Measurements from ENCODE around the gene ARMH4. TPM values are rescaled to one million over a fixed set of nuclear protein-coding genes. Genes with fewer than 3 reads are reported as not detected.

ARMH4 gene
- total RNA-seq, 1 experiment from 2014 or later = 42.6 TPM

DNA sequence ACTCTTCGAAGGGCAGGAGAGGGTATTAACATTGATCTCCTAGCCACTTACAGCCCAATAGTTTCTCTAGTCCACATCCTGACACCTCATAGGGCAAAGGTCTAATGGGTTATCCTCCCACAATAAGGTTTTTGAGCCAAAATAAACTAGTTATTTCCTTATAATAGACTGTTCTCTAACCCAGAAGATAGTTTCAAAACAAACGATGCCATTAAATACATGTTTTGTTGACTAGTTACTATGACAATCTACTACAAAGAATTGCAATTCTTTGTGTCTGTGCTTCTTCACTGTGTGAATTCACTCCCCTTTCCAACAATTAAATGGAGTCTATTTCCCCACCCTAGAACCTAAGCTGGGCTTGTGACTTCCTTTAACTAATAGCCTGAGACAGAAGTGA, 41.5 kb upstream of the ARMH4 start:
- Histone ChIP-seq H4K91ac (ENCODE audit: insufficient read length, low read depth, low read length) (no peak overlapping the region), H3K18ac (ENCODE audit: insufficient read length, low read depth, low read length) (no peak overlapping the region), H3K27ac (ENCODE audit: insufficient read length, low read depth, low read length) (no peak overlapping the region), H3K56ac (ENCODE audit: insufficient read length, low read depth, low read length) (no peak overlapping the region), H4K5ac (ENCODE audit: insufficient read length, low read depth, low read length) (no peak overlapping the region), H3K4me1 (ENCODE audit: insufficient read depth, low read length) (no peaks in the 10 kb centered on the region), H3K9me3 (ENCODE audit: control insufficient read depth, low read depth, low read length) (no peaks in the 10 kb centered on the region), H3K23ac (ENCODE audit: insufficient read length, low read depth, low read length) (no peak overlapping the region), H2BK15ac (ENCODE audit: low read depth, low read length) (no peak overlapping the region), H2AFZ (ENCODE audit: low read length) (no peak overlapping the region), H2AK5ac (ENCODE audit: insufficient read length, low read length) (no peak overlapping the region), H3K79me2 (ENCODE audit: insufficient read depth, low read length) (no peaks in the 10 kb centered on the region), H2BK12ac (ENCODE audit: insufficient read length, low read depth, low read length) (no peak overlapping the region), H3K4me2 (ENCODE audit: insufficient read depth, insufficient read length, low read length) (no peak overlapping the region), H4K8ac (replicated peaks; ENCODE audit: insufficient read length, low read depth, low read length) (no peak overlapping the region), H3K14ac (ENCODE audit: insufficient read depth, low read length) (no peak overlapping the region), H3K79me1 (ENCODE audit: insufficient read depth, low read depth, low read length, poor library complexity, severe bottlenecking) (no peaks in the 10 kb centered on the region), H3K23me2 (ENCODE audit: insufficient read length, low read depth, low read length, poor library complexity, severe bottlenecking) (no peaks in the 10 kb centered on the region), H3T11ph (ENCODE audit: low read length) (no peak overlapping the region), H3K27me3 (ENCODE audit: insufficient read depth, low read length) (no peaks in the 10 kb centered on the region), H2BK20ac (ENCODE audit: low read depth, low read length, poor library complexity, severe bottlenecking) (no peak overlapping the region), H3K9ac (ENCODE audit: extremely low read depth, insufficient read length, low read length) (no peak overlapping the region), H3K4ac (ENCODE audit: low read depth, low read length) (no peak overlapping the region), H2BK5ac (ENCODE audit: insufficient read length, low read length) (no peak overlapping the region), H4K20me1 (ENCODE audit: control insufficient read depth, insufficient read depth, insufficient read length) (no peaks in the 10 kb centered on the region), H2BK120ac (ENCODE audit: low read depth, low read length, poor library complexity, severe bottlenecking) (no peak overlapping the region)
- DNase-seq = no peak
- Mint-ChIP-seq H3K9me3 (no peaks in the 10 kb centered on the region), H3K36me3 (ENCODE audit: insufficient read depth in 1 of 3, low read depth in 3 of 3) (no peaks in the 10 kb centered on the region), H3K4me1 (peaks cover 0 to 4% of the 10 kb centered on the region in 2 experiments; a peak in 2 of 4 replicates), H3K4me3 (no peak overlapping the region), H3K27me3 (ENCODE audit: low read depth) (no peaks in the 10 kb centered on the region; the same call in 1 of the 2 replicates), H3K27ac (no peak overlapping the region)
- TF ChIP-seq, protein P1, sequence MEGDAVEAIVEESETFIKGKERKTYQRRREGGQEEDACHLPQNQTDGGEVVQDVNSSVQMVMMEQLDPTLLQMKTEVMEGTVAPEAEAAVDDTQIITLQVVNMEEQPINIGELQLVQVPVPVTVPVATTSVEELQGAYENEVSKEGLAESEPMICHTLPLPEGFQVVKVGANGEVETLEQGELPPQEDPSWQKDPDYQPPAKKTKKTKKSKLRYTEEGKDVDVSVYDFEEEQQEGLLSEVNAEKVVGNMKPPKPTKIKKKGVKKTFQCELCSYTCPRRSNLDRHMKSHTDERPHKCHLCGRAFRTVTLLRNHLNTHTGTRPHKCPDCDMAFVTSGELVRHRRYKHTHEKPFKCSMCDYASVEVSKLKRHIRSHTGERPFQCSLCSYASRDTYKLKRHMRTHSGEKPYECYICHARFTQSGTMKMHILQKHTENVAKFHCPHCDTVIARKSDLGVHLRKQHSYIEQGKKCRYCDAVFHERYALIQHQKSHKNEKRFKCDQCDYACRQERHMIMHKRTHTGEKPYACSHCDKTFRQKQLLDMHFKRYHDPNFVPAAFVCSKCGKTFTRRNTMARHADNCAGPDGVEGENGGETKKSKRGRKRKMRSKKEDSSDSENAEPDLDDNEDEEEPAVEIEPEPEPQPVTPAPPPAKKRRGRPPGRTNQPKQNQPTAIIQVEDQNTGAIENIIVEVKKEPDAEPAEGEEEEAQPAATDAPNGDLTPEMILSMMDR (conservative IDR thresholded peaks at IDR 0.05) = no peak
- WGBS (ENCODE audit: extremely low coverage, insufficient read length, low lambda C conversion rate) = no CpG with 5 or more reads among the region's 2 CpGs

Data from H9 (cell line).